Vein endothelial cell (primary cell): ENCODE results near the gene CYTIP. TPM values are rescaled to one million over a fixed set of nuclear protein-coding genes. Genes with fewer than 3 reads are reported as not detected.

Experiments used
- total RNA-seq: library from RNA; depleted of rRNA; stranded (reverse); fragments of >200 nt; gene quantifications from 2 replicates; pipeline ENCODE4 v1.2.3, GENCODE V29; 2012

The CYTIP gene
- not detected in 2 replicates for total RNA-seq

DNA sequence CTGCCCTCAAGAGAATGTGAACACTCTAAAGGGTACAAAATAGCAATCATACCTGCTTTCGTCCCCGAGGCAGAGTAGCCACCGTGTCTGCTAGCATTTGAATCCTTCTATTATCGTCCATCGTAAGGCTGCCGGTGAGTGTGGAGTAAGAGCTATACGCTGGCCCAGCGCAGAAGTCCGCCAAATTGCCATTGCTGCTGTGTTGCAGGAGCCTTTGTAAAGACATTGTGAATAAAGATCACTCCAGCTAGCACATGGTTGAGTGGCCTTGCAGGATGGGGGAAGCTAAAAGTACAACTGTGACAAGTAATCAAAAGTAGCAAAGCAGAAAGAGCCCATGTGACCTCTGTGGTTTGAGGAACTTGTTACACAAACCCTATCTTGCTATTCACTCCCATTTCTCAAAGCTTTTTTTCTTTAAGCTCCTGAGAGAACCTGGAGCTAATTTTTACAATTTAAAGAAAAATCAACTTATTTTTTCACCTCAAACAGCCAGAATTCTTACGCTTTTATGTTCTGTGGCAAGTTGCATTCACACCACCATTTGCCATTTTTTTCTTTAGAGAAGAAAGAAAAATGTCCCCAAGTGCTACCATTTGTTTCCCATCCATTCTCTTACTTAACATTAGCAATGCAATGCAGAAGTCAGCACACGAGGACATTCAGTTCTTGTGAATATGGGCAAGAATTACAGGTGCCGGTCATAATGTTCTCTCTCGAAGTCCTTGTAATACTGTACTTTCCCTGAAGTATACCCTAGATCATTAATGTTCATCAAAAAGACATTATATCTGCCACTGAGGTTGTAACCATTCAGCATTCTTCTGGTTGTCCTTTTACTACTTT, at the start of gene CYTIP:
TSS of gene CYTIP (minus strand) at position 295 of the 846 bp plus-strand sequence. CDS start at position 226, 69 bp downstream.

Other genes starting within 250 kb of the CYTIP start
- not detected in 2 replicates for gene GALNT5, start 186.4 kb downstream of the CYTIP start, total RNA-seq
- not detected in 2 replicates for gene ERMN, start 118.3 kb downstream of the CYTIP start, total RNA-seq
- gene ACVR1C, start 184.8 kb upstream of the CYTIP start, total RNA-seq: not detected in 2 replicates